ENCODE measurements around the gene MAGEC3.

DNA sequence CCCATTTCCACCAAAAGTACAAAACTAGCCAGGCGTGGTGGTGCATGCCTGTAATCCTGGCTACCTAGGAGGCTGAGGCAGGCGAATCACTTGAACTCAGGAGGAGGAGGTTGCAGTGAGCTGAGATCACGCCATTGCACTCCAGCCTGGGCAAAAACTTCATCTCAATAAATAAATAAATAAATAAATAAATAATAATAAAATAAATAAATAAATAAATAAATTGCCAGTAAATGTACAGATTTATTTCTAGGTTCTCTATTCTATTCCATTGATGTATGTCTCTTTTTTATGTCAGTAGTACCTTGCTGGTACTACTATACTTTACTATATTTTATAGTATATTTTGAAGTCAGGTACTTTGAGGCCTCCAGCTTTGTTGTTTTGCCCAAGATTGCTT is 109.2 kb downstream of the MAGEC3 start:
- TF ChIP-seq EZH2 (IDR thresholded peaks at IDR 0.05; ENCODE audit: borderline replicate concordance, low read depth, low read length, poor library complexity, severe bottlenecking), result no peak
- TF ChIP-seq, protein P1, sequence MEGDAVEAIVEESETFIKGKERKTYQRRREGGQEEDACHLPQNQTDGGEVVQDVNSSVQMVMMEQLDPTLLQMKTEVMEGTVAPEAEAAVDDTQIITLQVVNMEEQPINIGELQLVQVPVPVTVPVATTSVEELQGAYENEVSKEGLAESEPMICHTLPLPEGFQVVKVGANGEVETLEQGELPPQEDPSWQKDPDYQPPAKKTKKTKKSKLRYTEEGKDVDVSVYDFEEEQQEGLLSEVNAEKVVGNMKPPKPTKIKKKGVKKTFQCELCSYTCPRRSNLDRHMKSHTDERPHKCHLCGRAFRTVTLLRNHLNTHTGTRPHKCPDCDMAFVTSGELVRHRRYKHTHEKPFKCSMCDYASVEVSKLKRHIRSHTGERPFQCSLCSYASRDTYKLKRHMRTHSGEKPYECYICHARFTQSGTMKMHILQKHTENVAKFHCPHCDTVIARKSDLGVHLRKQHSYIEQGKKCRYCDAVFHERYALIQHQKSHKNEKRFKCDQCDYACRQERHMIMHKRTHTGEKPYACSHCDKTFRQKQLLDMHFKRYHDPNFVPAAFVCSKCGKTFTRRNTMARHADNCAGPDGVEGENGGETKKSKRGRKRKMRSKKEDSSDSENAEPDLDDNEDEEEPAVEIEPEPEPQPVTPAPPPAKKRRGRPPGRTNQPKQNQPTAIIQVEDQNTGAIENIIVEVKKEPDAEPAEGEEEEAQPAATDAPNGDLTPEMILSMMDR (conservative IDR thresholded peaks at IDR 0.05; ENCODE audit: low read depth, low read length), result no peak

All from A673 (cell line).